ENCODE data around the gene MAP3K5. TPM values are rescaled to one million over a fixed set of nuclear protein-coding genes. Genes with fewer than 3 reads are reported as not detected.

Gene MAP3K5
- total RNA-seq, 1 donor from 2014 or later, result 0.09 TPM

DNA sequence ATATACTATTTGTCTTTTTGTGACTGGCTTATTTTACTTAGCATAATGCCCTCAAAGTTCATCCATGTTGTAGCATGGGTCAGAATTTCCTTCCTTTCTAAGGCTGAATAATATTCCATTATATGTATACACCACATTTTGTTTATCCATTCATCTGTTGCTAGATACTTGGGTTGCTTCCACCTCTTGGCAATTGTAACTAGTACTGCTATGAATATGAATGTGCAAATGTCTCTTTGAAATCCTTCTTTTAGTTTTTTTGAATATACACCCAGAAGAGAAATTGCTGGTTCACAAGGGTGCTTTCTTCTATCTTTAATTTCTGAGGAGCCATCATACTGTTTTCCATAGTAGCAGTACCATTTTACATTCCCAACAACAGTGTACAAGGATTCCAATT lies 220.8 kb downstream of the MAP3K5 start:
- no peaks in the 10 kb centered on the region for H3K27me3 Mint-ChIP-seq (ENCODE audit: low read depth)
- no peaks in the 10 kb centered on the region for H3K4me1 Mint-ChIP-seq
- H3K27ac Mint-ChIP-seq (ENCODE audit: unreplicated experiment), result no peak overlapping the region
- TF ChIP-seq, protein P1, sequence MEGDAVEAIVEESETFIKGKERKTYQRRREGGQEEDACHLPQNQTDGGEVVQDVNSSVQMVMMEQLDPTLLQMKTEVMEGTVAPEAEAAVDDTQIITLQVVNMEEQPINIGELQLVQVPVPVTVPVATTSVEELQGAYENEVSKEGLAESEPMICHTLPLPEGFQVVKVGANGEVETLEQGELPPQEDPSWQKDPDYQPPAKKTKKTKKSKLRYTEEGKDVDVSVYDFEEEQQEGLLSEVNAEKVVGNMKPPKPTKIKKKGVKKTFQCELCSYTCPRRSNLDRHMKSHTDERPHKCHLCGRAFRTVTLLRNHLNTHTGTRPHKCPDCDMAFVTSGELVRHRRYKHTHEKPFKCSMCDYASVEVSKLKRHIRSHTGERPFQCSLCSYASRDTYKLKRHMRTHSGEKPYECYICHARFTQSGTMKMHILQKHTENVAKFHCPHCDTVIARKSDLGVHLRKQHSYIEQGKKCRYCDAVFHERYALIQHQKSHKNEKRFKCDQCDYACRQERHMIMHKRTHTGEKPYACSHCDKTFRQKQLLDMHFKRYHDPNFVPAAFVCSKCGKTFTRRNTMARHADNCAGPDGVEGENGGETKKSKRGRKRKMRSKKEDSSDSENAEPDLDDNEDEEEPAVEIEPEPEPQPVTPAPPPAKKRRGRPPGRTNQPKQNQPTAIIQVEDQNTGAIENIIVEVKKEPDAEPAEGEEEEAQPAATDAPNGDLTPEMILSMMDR (conservative IDR thresholded peaks at IDR 0.05), result no peak
- no peak for DNase-seq (ENCODE audit: low read depth, low spot score)
- H3K4me3 Mint-ChIP-seq, result no peak overlapping the region
- peaks cover 8% of the 10 kb centered on the region for H3K36me3 Mint-ChIP-seq (ENCODE audit: low read depth)
- H3K9me3 Mint-ChIP-seq, result peaks cover 21% of the 10 kb centered on the region

DNA sequence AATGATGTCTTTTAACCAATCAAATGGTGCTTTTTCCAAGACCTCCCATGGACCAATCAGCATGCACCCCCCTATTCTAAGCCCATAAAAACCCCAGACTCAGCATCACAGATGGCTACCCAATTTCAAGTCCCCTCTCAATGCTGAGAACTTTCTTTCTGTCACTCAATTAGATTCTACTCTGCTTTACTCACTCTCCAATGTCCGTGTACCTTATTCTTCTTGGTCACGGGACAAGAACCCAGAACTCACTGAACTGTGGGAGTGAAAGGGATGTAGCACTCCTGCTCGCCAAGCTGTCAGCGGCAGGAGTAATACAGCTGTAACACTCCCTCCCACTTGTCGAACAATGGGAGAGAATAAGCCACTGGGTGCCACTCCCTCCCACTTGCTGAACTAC lies 221.2 kb downstream of the MAP3K5 start:
- no peak for DNase-seq (ENCODE audit: low read depth, low spot score)
- H3K36me3 Mint-ChIP-seq (ENCODE audit: low read depth), result peaks cover 8% of the 10 kb centered on the region
- H3K4me3 Mint-ChIP-seq, result no peak overlapping the region
- TF ChIP-seq, protein P1 (conservative IDR thresholded peaks at IDR 0.05), result no peak
- no peak overlapping the region for H3K27ac Mint-ChIP-seq (ENCODE audit: unreplicated experiment)
- no peaks in the 10 kb centered on the region for H3K4me1 Mint-ChIP-seq
- peaks cover 21% of the 10 kb centered on the region for H3K9me3 Mint-ChIP-seq
- peaks cover 2% of the 10 kb centered on the region for H3K27me3 Mint-ChIP-seq (ENCODE audit: low read depth)

DNA sequence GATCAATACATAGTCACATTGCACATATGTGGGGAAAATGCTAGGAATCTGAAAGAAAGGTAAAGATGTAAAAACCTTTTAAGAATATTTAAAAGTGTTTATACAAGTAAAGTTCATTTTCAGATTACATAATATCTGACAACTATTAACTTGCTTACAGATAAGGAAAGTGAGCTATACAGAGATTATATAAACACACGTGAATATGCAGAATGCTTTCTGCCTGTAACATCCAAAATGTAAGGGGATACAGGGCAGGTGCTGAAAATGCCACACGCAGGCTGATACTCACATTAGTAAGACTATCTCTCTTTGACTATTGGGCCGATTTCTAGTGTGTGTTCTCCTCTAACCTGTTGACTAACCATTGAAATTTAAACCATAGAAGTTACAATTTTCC lies 224.1 kb downstream of the MAP3K5 start:
- Mint-ChIP-seq H3K4me3 (no peak overlapping the region), H3K9me3 (peaks cover 19% of the 10 kb centered on the region), H3K4me1 (no peaks in the 10 kb centered on the region), H3K36me3 (ENCODE audit: low read depth) (peaks cover 8% of the 10 kb centered on the region), H3K27me3 (ENCODE audit: low read depth) (peaks cover 10% of the 10 kb centered on the region), H3K27ac (ENCODE audit: unreplicated experiment) (no peak overlapping the region)
- DNase-seq (ENCODE audit: low read depth, low spot score), result no peak
- TF ChIP-seq, protein P1 (conservative IDR thresholded peaks at IDR 0.05), result no peak

DNA sequence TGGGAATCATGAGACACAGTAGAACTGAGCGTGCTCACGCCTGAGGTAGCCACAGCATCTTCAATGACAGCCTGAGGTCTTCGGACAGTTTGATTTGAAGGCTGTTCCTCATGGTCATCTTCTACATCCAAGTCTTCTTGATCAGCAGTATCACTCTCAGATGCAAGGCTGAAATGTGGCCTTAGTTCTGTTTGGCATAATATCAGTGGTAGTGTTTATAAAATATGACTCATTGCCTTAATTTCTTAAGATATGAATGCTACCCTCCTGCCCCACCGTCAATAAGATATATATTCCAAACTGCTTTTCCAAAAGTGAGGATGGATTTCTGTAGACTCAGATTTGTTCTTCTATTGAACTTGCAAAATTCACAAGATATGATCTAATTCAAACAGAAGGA lies 224.6 kb downstream of the MAP3K5 start:
- H3K9me3 Mint-ChIP-seq, result peaks cover 19% of the 10 kb centered on the region
- DNase-seq (ENCODE audit: low read depth, low spot score), result no peak
- no peaks in the 10 kb centered on the region for H3K4me1 Mint-ChIP-seq
- H3K4me3 Mint-ChIP-seq, result no peak overlapping the region
- H3K27me3 Mint-ChIP-seq (ENCODE audit: low read depth), result peaks cover 10% of the 10 kb centered on the region
- no peak overlapping the region for H3K27ac Mint-ChIP-seq (ENCODE audit: unreplicated experiment)
- peaks cover 8% of the 10 kb centered on the region for H3K36me3 Mint-ChIP-seq (ENCODE audit: low read depth)
- TF ChIP-seq, protein P1 (conservative IDR thresholded peaks at IDR 0.05), result no peak

DNA sequence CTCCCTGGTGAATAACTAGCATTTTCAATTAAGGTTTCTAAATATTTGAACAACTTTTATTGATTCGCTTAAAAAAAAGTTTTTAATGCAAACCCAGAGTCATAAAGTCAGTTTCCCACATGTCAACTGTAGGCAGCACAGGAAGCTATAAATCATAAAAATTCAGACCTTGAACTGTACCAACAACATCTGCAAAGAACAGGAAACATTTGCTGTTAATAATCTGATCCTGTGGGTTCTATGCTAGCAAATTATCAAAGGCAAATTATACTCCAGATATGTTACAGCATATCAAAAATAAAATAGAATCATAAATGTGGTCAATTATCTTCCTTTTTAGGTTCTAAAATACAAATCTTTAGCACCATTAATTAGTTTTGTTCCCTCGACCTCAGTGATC lies 225.4 kb downstream of the MAP3K5 start:
- H3K36me3 Mint-ChIP-seq (ENCODE audit: low read depth), result peaks cover 8% of the 10 kb centered on the region
- TF ChIP-seq, protein P1 (conservative IDR thresholded peaks at IDR 0.05), result no peak
- H3K4me1 Mint-ChIP-seq, result no peaks in the 10 kb centered on the region
- DNase-seq (ENCODE audit: low read depth, low spot score), result no peak
- H3K27ac Mint-ChIP-seq (ENCODE audit: unreplicated experiment), result no peak overlapping the region
- peaks cover 10% of the 10 kb centered on the region for H3K27me3 Mint-ChIP-seq (ENCODE audit: low read depth)
- no peak overlapping the region for H3K4me3 Mint-ChIP-seq
- H3K9me3 Mint-ChIP-seq, result peaks cover 18% of the 10 kb centered on the region

DNA sequence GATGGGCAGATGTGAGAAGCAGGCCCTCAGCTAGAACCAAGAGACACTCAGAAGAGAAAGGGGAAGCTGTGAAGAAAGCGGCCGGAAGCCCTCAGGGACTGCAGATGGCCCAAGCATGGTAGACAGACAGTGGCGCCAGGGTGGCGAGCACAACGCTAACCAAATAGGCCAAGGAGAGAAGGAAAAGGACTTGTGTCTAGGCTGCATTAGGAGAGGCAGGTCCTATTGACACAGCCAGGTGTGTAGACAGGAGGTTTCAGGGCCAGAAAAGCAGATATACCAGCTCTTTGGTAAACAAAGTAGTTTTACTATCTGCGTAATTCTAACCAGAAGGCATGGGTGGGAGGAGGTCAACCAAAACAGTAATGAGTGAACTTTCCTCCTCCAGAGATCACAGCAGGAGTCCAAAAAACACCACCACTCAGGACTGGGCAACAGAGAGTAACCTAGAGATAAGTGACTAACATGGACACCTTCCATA lies 226.2 kb downstream of the MAP3K5 start:
- no peak overlapping the region for H3K27ac Mint-ChIP-seq (ENCODE audit: unreplicated experiment)
- no peaks in the 10 kb centered on the region for H3K4me1 Mint-ChIP-seq
- H3K27me3 Mint-ChIP-seq (ENCODE audit: low read depth), result peaks cover 10% of the 10 kb centered on the region
- no peak overlapping the region for H3K4me3 Mint-ChIP-seq
- H3K36me3 Mint-ChIP-seq (ENCODE audit: low read depth), result peaks cover 1% of the 10 kb centered on the region
- peaks cover 12% of the 10 kb centered on the region for H3K9me3 Mint-ChIP-seq
- TF ChIP-seq, protein P1 (conservative IDR thresholded peaks at IDR 0.05), result no peak
- no peak for DNase-seq (ENCODE audit: low read depth, low spot score)
